Measurements from ENCODE around the gene FBXO24. TPM values are rescaled to one million over a fixed set of nuclear protein-coding genes. Genes with fewer than 3 reads are reported as not detected.

Gene FBXO24
- total RNA-seq, 2 experiments from 2014 or later: 0.80 to 1.3 TPM

- no peaks in the 10 kb centered on the region for H3K9me3 Mint-ChIP-seq (ENCODE audit: low read depth)
- CTCF ChIA-PET: interaction anchor here (0.7 to 11.9 kb wide), 4 partner anchors 9 to 18 kb away, joined by 3 to 154 read pairs (median 6); no protein-coding TSS in a partner anchor
- ATAC-seq: no peak
- H3K36me3 Mint-ChIP-seq: peaks cover 11% of the 10 kb centered on the region
- H3K4me1 Mint-ChIP-seq: peaks cover 21% of the 10 kb centered on the region
- H3K27me3 Mint-ChIP-seq: no peaks in the 10 kb centered on the region
- H3K4me3 Mint-ChIP-seq: peak overlapping the region; percentile 21
- H3K27ac Mint-ChIP-seq: peak overlapping the region; percentile 47
- DNase-seq: no peak
These were observed 4.0 kb upstream of the FBXO24 start for GRCh38 chr7:100582041-100582579.

- Mint-ChIP-seq H3K36me3 (peaks cover 11% of the 10 kb centered on the region), H3K4me3 (peak overlapping the region; percentile 98), H3K4me1 (peaks cover 21% of the 10 kb centered on the region), H3K27ac (peak overlapping the region; percentile 97), H3K27me3 (no peaks in the 10 kb centered on the region), H3K9me3 (ENCODE audit: low read depth) (no peaks in the 10 kb centered on the region)
- CTCF ChIA-PET: interaction anchor here (2.7 to 11.9 kb wide), 3 partner anchors 12 to 123 kb away, joined by 9 to 154 read pairs (median 18); partner anchors contain the start of gene POP7
- ATAC-seq: no peak
- DNase-seq: no peak
These were observed 3.5 kb upstream of the FBXO24 start for GRCh38 chr7:100582650-100583049.

- CTCF ChIA-PET: interaction anchor here (0.6 to 11.9 kb wide), 14 partner anchors 13 to 122 kb away, joined by 3 to 154 read pairs (median 5); partner anchors contain the start of genes MOSPD3 and POP7
- H3K27me3 Mint-ChIP-seq: no peaks in the 10 kb centered on the region
- H3K4me3 Mint-ChIP-seq: peak overlapping the region; percentile 98
- peak; percentile 10 for ATAC-seq
- DNase-seq: peak; percentile 92
- H3K4me1 Mint-ChIP-seq: peaks cover 26% of the 10 kb centered on the region
- no peaks in the 10 kb centered on the region for H3K9me3 Mint-ChIP-seq (ENCODE audit: low read depth)
- peak overlapping the region; percentile 97 for H3K27ac Mint-ChIP-seq
- peaks cover 11% of the 10 kb centered on the region for H3K36me3 Mint-ChIP-seq
These were observed 2.7 kb upstream of the FBXO24 start for GRCh38 chr7:100583132-100584053.

GRCh38 chr7:100584054-100584682 is 2.0 kb upstream of the FBXO24 start:
- ATAC-seq (no peak), DNase-seq (no peak)
- Mint-ChIP-seq H3K9me3 (ENCODE audit: low read depth) (no peaks in the 10 kb centered on the region), H3K4me1 (peaks cover 26% of the 10 kb centered on the region), H3K36me3 (peaks cover 6% of the 10 kb centered on the region), H3K27me3 (no peaks in the 10 kb centered on the region), H3K4me3 (peak overlapping the region; percentile 98), H3K27ac (peak overlapping the region; percentile 97)
- CTCF ChIA-PET: interaction anchor here (0.6 to 11.9 kb wide), 19 partner anchors 13 to 268 kb away, joined by 3 to 154 read pairs (median 5); partner anchors contain the start of genes MOSPD3, POP7, SLC12A9 and TSC22D4

- H3K27me3 Mint-ChIP-seq: no peaks in the 10 kb centered on the region
- no peak for ATAC-seq
- peaks cover 26% of the 10 kb centered on the region for H3K4me1 Mint-ChIP-seq
- peak overlapping the region; percentile 97 for H3K27ac Mint-ChIP-seq
- DNase-seq: peak; percentile 51
- no peaks in the 10 kb centered on the region for H3K9me3 Mint-ChIP-seq (ENCODE audit: low read depth)
- peaks cover 3% of the 10 kb centered on the region for H3K36me3 Mint-ChIP-seq
- peak overlapping the region; percentile 98 for H3K4me3 Mint-ChIP-seq
- CTCF ChIA-PET: interaction anchor here (0.7 to 11.9 kb wide), 22 partner anchors 14 to 267 kb away, joined by 3 to 154 read pairs (median 6); partner anchors contain the start of genes MEPCE, MOSPD3, POP7 and SLC12A9
These were observed 1.2 kb upstream of the FBXO24 start for GRCh38 chr7:100584683-100585510.

GRCh38 chr7:100585511-100586265 is 440 bp upstream of the FBXO24 start, which contains the start of gene LRCH4:
LRCH4 (minus strand) TSS chr7:100586129; CDS start chr7:100586100, 29 bp downstream.
- Mint-ChIP-seq H3K4me1 (peaks cover 26% of the 10 kb centered on the region), H3K9me3 (ENCODE audit: low read depth) (no peaks in the 10 kb centered on the region), H3K27me3 (peaks cover 7% of the 10 kb centered on the region), H3K4me3 (peak within 1 kb of the TSS; percentile 98), H3K27ac (peak within 1 kb of the TSS; percentile 97), H3K36me3 (peaks cover 3% of the 10 kb centered on the region)
- CTCF ChIA-PET: interaction anchor here (0.7 to 11.9 kb wide), 26 partner anchors 9 to 267 kb away, joined by 3 to 154 read pairs (median 6); partner anchors contain the start of genes MEPCE, MOSPD3, POP7 and SLC12A9
- ATAC-seq (peak; percentile 35), DNase-seq (peak; percentile 75)

GRCh38 chr7:100588438-100588837 is 2.3 kb downstream of the FBXO24 start:
- Mint-ChIP-seq H3K9me3 (ENCODE audit: low read depth) (no peaks in the 10 kb centered on the region), H3K36me3 (no peaks in the 10 kb centered on the region), H3K27me3 (peaks cover 7% of the 10 kb centered on the region), H3K4me3 (peak overlapping the region; percentile 25), H3K4me1 (peaks cover 12% of the 10 kb centered on the region), H3K27ac (no peak overlapping the region)
- CTCF ChIA-PET: interaction anchor here (0.6 to 11.9 kb wide), 18 partner anchors 9 to 264 kb away, joined by 3 to 154 read pairs (median 4); partner anchors contain the start of genes AGFG2, MOSPD3, POP7 and SLC12A9
- DNase-seq: no peak
- ATAC-seq: no peak

GRCh38 chr7:100589341-100589947 is 3.3 kb downstream of the FBXO24 start:
- ATAC-seq (no peak), DNase-seq (no peak)
- Mint-ChIP-seq H3K4me3 (no peak overlapping the region), H3K9me3 (ENCODE audit: low read depth) (no peaks in the 10 kb centered on the region), H3K36me3 (no peaks in the 10 kb centered on the region), H3K27ac (no peak overlapping the region), H3K27me3 (peaks cover 7% of the 10 kb centered on the region), H3K4me1 (peaks cover 6% of the 10 kb centered on the region)
- CTCF ChIA-PET: interaction anchor here (0.7 to 11.9 kb wide), 12 partner anchors 8 to 215 kb away, joined by 3 to 154 read pairs (median 4); partner anchors contain the start of genes MOSPD3 and POP7

- peaks cover 6% of the 10 kb centered on the region for H3K4me1 Mint-ChIP-seq
- no peak for ATAC-seq
- H3K36me3 Mint-ChIP-seq: no peaks in the 10 kb centered on the region
- no peak overlapping the region for H3K27ac Mint-ChIP-seq
- no peak overlapping the region for H3K4me3 Mint-ChIP-seq
- no peaks in the 10 kb centered on the region for H3K9me3 Mint-ChIP-seq (ENCODE audit: low read depth)
- no peak for DNase-seq
- CTCF ChIA-PET: interaction anchor here (1.1 to 11.9 kb wide), 3 partner anchors 17 to 102 kb away, joined by 3 to 154 read pairs (median 3); no protein-coding TSS in a partner anchor
- H3K27me3 Mint-ChIP-seq: peaks cover 7% of the 10 kb centered on the region
These were observed 4.1 kb downstream of the FBXO24 start for GRCh38 chr7:100590077-100590737.

- Mint-ChIP-seq H3K4me1 (peaks cover 6% of the 10 kb centered on the region), H3K27ac (no peak overlapping the region), H3K4me3 (no peak overlapping the region), H3K9me3 (ENCODE audit: low read depth) (no peaks in the 10 kb centered on the region), H3K36me3 (no peaks in the 10 kb centered on the region), H3K27me3 (peaks cover 7% of the 10 kb centered on the region)
- no peak for ATAC-seq
- DNase-seq: no peak
- CTCF ChIA-PET: interaction anchor here (1.3 to 11.9 kb wide), 2 partner anchors 27 to 100 kb away, joined by 5 to 154 read pairs; no protein-coding TSS in a partner anchor
These were observed 5.5 kb downstream of the FBXO24 start for GRCh38 chr7:100591596-100591995.

- Mint-ChIP-seq H3K27me3 (peaks cover 4% of the 10 kb centered on the region), H3K9me3 (ENCODE audit: low read depth) (no peaks in the 10 kb centered on the region), H3K36me3 (no peaks in the 10 kb centered on the region), H3K4me3 (no peak overlapping the region), H3K4me1 (peaks cover 11% of the 10 kb centered on the region), H3K27ac (no peak overlapping the region)
- CTCF ChIA-PET: interaction anchor here (1.2 kb wide), 1 partner anchor 9 kb away, joined by 4 read pairs; the partner anchor contains the start of genes FBXO24 and LRCH4
- DNase-seq (no peak), ATAC-seq (no peak)
These were observed 9.1 kb downstream of the FBXO24 start for GRCh38 chr7:100595188-100595587.

All from activated CD8-positive, alpha-beta memory T cell treated with anti-CD3 and anti-CD28 coated beads, Interleukin-2, amount 10 ng/mL, durations not matched to agents 7 days and 5 days (primary cell).